Endothelial cell of umbilical vein (primary cell): ENCODE measurements around the gene HYAL1. TPM values are rescaled to one million over a fixed set of nuclear protein-coding genes. Genes with fewer than 3 reads are reported as not detected.
A peak's percentile ranks its signal among the peaks of the same experiment; 100 is the strongest.

Experiments used
- BruUV-seq: library from RNA; stranded (reverse); fragments of 400-500 nt; replicated peaks from 2 replicates; lab custom pipeline; 2021; lab: Mats Ljungman, UMichigan
- CTCF ChIA-PET: fragments of 300-600, 350-600 bp; sonication (Branson Sonifier 250); formaldehyde crosslinking; loops from one replicate; lab custom pipeline; 2021; ENCODE audit warnings: antibody characterized with exemption, inconsistent platforms; lab: Charles Lee
- POLR2A ChIA-PET: fragments of 300-600, 350-600 bp; sonication (Branson Sonifier 250); formaldehyde crosslinking; loops from one replicate; lab custom pipeline; 2021; ENCODE audit warnings: antibody characterized with exemption, inconsistent platforms; lab: Charles Lee
- DNase-seq: peaks from one replicate; pipeline ENCODE4 v3.0.0-alpha.2; 2011; ENCODE audit warnings: low read depth, low spot score
- FAIRE-seq: peaks from 2 replicates; lab custom pipeline; 2011; peaks lifted over from hg19 to GRCh38; lab: Jason Lieb, UNC
- H2AFZ ChIP-seq: 2 replicates; pipeline ENCODE4 v1.6.0; 2012; ENCODE audit warnings: low read depth, low read length, control low read depth, inconsistent platforms
- H3K27ac ChIP-seq: 2 replicates; pipeline ENCODE4 v1.5.1; 2011; ENCODE audit warnings: low read depth, mild to moderate bottlenecking, control low read depth, low read length, moderate library complexity; ENCODE audit not compliant: insufficient read depth
- H3K27me3 ChIP-seq, 2 experiments: 2 replicates each; pipeline versions ENCODE4 v1.6.0 to v1.6.1; 2011; ENCODE audit warnings: low read length in 2 of 2, mixed read lengths in 1 of 2; ENCODE audit not compliant: control insufficient read depth in 2 of 2, insufficient read depth in 2 of 2
- H3K36me3 ChIP-seq, 2 experiments: 2 replicates in 1 of 2; 3 replicates in 1 of 2; pipeline ENCODE4 v1.5.1; 2011; ENCODE audit warnings: low read length in 2 of 2, mild to moderate bottlenecking in 1 of 2, moderate library complexity in 1 of 2; ENCODE audit not compliant: control insufficient read depth in 2 of 2, insufficient read depth in 2 of 2; ENCODE audit errors: extremely low read depth in 1 of 2
- H3K4me1 ChIP-seq: 3 replicates; pipeline ENCODE4 v1.5.1; 2011; ENCODE audit warnings: mild to moderate bottlenecking, low read length; ENCODE audit not compliant: control insufficient read depth, insufficient read depth; ENCODE audit errors: extremely low read depth
- H3K4me2 ChIP-seq: 2 replicates; pipeline ENCODE4 v1.6.1; 2011; ENCODE audit warnings: low read length, control low read depth, mixed read lengths; ENCODE audit not compliant: insufficient read depth
- H3K4me3 ChIP-seq, 3 experiments: fragments of 200-600 bp in 1 of 3; sonication (generic), shearing (Covaris generic) in 1 of 3; replicated peaks in 1 of 3; 2 replicates each; pipeline ENCODE4 v1.5.1; 2011 to 2016; ENCODE audit warnings: control low read depth in 3 of 3, low read length in 3 of 3, mild to moderate bottlenecking in 2 of 3, inconsistent platforms in 1 of 3, low read depth in 1 of 3, moderate library complexity in 1 of 3; ENCODE audit not compliant: insufficient read depth in 1 of 3
- H3K79me2 ChIP-seq: 2 replicates; pipeline ENCODE4 v1.6.0; 2012; ENCODE audit warnings: low read length, inconsistent platforms; ENCODE audit not compliant: control insufficient read depth, insufficient read depth
- H3K9ac ChIP-seq: replicated peaks from 2 replicates; pipeline ENCODE3; 2011; ENCODE audit warnings: low read length, control low read depth; ENCODE audit not compliant: insufficient read depth; ENCODE audit errors: extremely low read depth
- H3K9me1 ChIP-seq: replicated peaks from 3 replicates; pipeline ENCODE4 v1.6.0; 2011; ENCODE audit warnings: mild to moderate bottlenecking, low read length; ENCODE audit not compliant: control insufficient read depth, insufficient read depth; ENCODE audit errors: extremely low read depth
- H3K9me3 ChIP-seq: replicated peaks from 2 replicates; pipeline ENCODE4 v1.5.1; 2012; ENCODE audit warnings: low read length, inconsistent platforms; ENCODE audit not compliant: control insufficient read depth, insufficient read depth
- H4K20me1 ChIP-seq: replicated peaks from 2 replicates; pipeline ENCODE3; 2011; ENCODE audit warnings: mild to moderate bottlenecking, low read length; ENCODE audit not compliant: control insufficient read depth, insufficient read depth; ENCODE audit errors: extremely low read depth
- CTCF ChIP-seq, 2 donors: IDR thresholded peaks; 1 replicate in 1 of 2; 2 replicates in 1 of 2; pipeline ENCODE4 v1.5.1; 2011; ENCODE audit warnings: low read length in 2 of 2, mild to moderate bottlenecking in 2 of 2, moderate library complexity in 2 of 2, control low read depth in 1 of 2, inconsistent platforms in 1 of 2, low read depth in 1 of 2; ENCODE audit not compliant: insufficient read depth in 1 of 2; ENCODE audit errors: extremely low read depth in 1 of 2
- EZH2 ChIP-seq: IDR thresholded peaks from 2 replicates; pipeline ENCODE4 v1.6.1; 2012; ENCODE audit warnings: borderline replicate concordance, low read depth, mild to moderate bottlenecking, moderate library complexity, low read length, inconsistent platforms; ENCODE audit not compliant: severe bottlenecking
- FOS ChIP-seq: IDR thresholded peaks from 2 replicates; pipeline ENCODE4 v1.6.1; 2011; ENCODE audit warnings: mild to moderate bottlenecking, low read length, moderate library complexity, borderline replicate concordance; ENCODE audit not compliant: insufficient read depth
- GATA2 ChIP-seq: IDR thresholded peaks from 2 replicates; pipeline ENCODE4 v1.7.0; 2011; ENCODE audit warnings: low read depth, mild to moderate bottlenecking, moderate library complexity, mixed read lengths, low read length; ENCODE audit not compliant: insufficient read length, insufficient read depth
- JUN ChIP-seq: IDR thresholded peaks from 2 replicates; pipeline ENCODE4 v1.6.1; 2011; ENCODE audit warnings: borderline replicate concordance, low read depth; ENCODE audit not compliant: insufficient read length, insufficient read depth
- MAX ChIP-seq: IDR thresholded peaks from 2 replicates; pipeline ENCODE4 v1.6.1; 2011; ENCODE audit not compliant: insufficient read depth, insufficient read length
- MYC ChIP-seq: IDR thresholded peaks from one replicate; pipeline ENCODE4 v1.6.1; 2011; ENCODE audit warnings: mild to moderate bottlenecking, low read depth, low read length
- POLR2A ChIP-seq: IDR thresholded peaks from 2 replicates; pipeline ENCODE4 v1.6.1; 2012; ENCODE audit warnings: low read depth, mild to moderate bottlenecking, control low read depth, low read length
- POLR2AphosphoS5 ChIP-seq: IDR thresholded peaks from 2 replicates; pipeline ENCODE4 v1.6.1; 2012; ENCODE audit warnings: low read depth, mild to moderate bottlenecking, control low read depth, low read length, moderate library complexity; ENCODE audit not compliant: insufficient read depth
- dilution Hi-C: fragments of 300-500 bp; cut with MboI; formaldehyde crosslinking; loops from one replicate; pipeline ENCODE4 v1.15.0; 2019; ENCODE audit warnings: low sequenced_read_pairs; ENCODE audit not compliant: extremely low pct_ligation_motif_present
- intact Hi-C: fragments of 100-400 bp; cut with micrococcal nuclease; formaldehyde crosslinking; loops from one replicate; pipeline ENCODE4 v1.10.0; 2022
- polyA plus RNA-seq, 4 experiments: library from polyadenylated mRNA; depleted of rRNA in 3 of 4; stranded (reverse) in 3 of 4; unstranded in 1 of 4; fragments of >200 nt; gene quantifications; 2 replicates each; pipeline versions ENCODE4 v1.2.1 to v1.2.3, GENCODE V29; 2011 to 2012; ENCODE audit warnings: missing spikeins in 1 of 4
- total RNA-seq: library from RNA; stranded (reverse); gene quantifications from 2 replicates; pipeline ENCODE4 v1.2.3, GENCODE V29; 2021

The HYAL1 gene
- total and polyA plus RNA-seq, 2 donors (not counting 3 experiments of a cell fraction or from before 2014, with no cell fraction given) = 2.2 to 3.3 TPM

- peaks cover 0 to 4% of the 10 kb centered on the region in 2 experiments for H3K36me3 ChIP-seq
- DNase-seq (no peak), FAIRE-seq (peak; percentile 77)
- H3K9me1 ChIP-seq = no peaks in the 10 kb centered on the region
- no peak for TF ChIP-seq FOS
- TF ChIP-seq GATA2 = no peak
- TF ChIP-seq POLR2AphosphoS5 = no peak
- TF ChIP-seq JUN = no peak
- TF ChIP-seq MYC = no peak
- TF ChIP-seq MAX = no peak
- TF ChIP-seq POLR2A = no peak
- no peak for TF ChIP-seq EZH2
- TF ChIP-seq CTCF (IDR thresholded peaks at IDR 0.05; ENCODE audit: extremely low read depth in 1 of 2, insufficient read depth in 1 of 2, low read depth in 1 of 2, low read length in 2 of 2) = no peak
- no peak within 1 kb of the TSS for H3K27ac ChIP-seq
- H3K4me1 ChIP-seq = peaks cover 15% of the 10 kb centered on the region
- ChIA-PET CTCF (interaction anchor here (1.3 to 7.7 kb wide), 2 partner anchors 12 to 195 kb away, joined by 4 to 165 read pairs; no protein-coding TSS in a partner anchor), POLR2A (no interaction called here)
- H3K79me2 ChIP-seq = no peaks in the 10 kb centered on the region
- H3K9ac ChIP-seq = no peak within 1 kb of the TSS
- BruUV-seq = no TSS peak
- H3K4me3 ChIP-seq = peak within 1 kb of the TSS in 2 of 3 experiments; percentile 16 to 29
- dilution Hi-C loops = no loop called here
- H3K9me3 ChIP-seq = no peaks in the 10 kb centered on the region
- peak within 1 kb of the TSS; percentile 50 for H3K4me2 ChIP-seq
- H4K20me1 ChIP-seq = no peaks in the 10 kb centered on the region
- peak within 1 kb of the TSS; percentile 85 for H2AFZ ChIP-seq
- no peaks in the 10 kb centered on the region for H3K27me3 ChIP-seq
- intact Hi-C loops = loop anchor here (5.0 kb wide), 1 partner anchor 92 kb away; no protein-coding TSS in a partner anchor
These were observed 42.3 kb upstream of the HYAL1 start, which contains the start of gene ZMYND10 for GRCh38 chr3:50345586-50346234. Gene ZMYND10 (minus strand): TSS chr3:50345732. CDS start chr3:50345579, 153 bp downstream.
